GM19372 (cell line): Measurements from ENCODE around the gene ZCCHC4.
A peak's percentile ranks its signal among the peaks of the same experiment; 100 is the strongest.
"Not testable (repeated sequence)": the region's sequence is repeated elsewhere in the genome, so short reads cannot be mapped to it uniquely, and the experiment has no call there.

Experiments
- ATAC-seq: cut with Tn5 transposase; IDR thresholded peaks from one replicate; pipeline ENCODE4 v1.9.1; 2021; ENCODE audit warnings: mild to moderate bottlenecking, low read depth, moderate library complexity; ENCODE audit not compliant: unreplicated experiment

Gene ZCCHC4

DNA sequence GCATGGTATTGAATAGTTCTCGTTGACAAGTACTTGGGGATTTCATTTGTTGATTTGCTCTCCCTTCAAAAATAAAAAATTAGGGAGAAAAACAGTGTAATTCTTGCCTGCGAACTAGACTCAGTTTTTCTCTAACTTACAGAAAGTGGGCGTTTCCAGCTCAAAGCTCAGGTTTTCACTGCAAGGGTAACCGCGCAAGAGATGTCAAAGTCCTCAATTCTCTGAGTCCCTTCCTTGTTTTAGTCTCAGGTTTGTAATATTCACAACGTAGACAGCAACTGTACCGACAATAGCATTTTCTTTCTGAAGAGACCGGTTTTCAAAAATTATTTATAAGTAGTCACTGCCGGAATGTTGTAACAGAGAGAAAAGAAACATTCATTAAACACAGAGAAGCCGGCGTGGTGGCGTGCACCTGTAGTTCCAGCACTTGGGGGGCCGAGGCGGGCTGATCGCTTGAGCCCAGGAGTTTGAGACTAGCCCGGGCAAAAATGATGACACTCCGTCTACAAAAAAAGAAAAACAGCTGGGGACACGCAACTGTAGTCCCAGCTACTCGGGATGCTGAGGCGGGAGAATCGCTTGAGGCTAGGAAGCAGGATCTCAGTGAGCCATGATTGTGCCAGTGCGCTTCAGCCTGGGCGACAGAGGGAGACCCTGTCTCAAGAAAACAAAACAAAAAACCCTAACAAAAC lies 774 bp downstream of the ZCCHC4 start:
- no peak for ATAC-seq

DNA sequence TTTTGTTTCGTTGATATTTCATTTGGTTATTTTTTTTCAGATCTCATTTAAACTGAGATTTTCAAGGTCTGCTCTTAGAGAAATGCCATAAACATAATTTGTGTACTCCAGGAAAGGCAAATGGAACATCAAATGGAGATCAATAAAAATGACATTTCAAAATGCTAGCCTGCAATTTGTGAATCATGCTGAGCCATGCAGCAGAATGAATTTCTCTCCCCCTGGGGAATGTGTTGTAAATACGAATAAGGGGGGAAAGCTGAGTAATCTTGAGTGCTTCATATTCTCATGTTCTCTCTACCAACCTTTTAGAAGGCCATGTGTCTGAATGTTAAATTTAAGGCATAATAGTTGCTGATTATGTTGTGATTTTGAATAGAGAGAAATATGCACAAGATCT lies 7.8 kb downstream of the ZCCHC4 start:
- no peak for ATAC-seq

DNA sequence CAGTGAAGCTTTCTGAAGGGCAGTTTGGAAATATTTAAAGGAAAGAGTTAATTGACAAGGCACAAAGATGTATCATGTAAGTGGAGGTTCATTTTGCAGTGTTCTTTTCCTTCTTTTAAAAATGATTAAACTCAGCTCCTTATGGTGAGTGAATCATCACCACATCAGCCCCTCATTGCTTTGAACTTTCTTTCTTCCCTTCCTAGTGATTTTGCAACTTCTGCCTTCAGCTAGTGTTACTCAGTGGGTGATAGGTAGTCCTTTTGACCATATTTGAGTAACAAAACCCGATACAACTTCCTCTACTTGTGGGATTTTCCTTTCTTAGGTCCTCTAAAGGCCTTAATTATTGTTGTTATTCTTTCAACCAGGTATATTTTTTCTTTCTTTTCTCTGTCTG lies 8.2 kb downstream of the ZCCHC4 start:
- no peak for ATAC-seq

DNA sequence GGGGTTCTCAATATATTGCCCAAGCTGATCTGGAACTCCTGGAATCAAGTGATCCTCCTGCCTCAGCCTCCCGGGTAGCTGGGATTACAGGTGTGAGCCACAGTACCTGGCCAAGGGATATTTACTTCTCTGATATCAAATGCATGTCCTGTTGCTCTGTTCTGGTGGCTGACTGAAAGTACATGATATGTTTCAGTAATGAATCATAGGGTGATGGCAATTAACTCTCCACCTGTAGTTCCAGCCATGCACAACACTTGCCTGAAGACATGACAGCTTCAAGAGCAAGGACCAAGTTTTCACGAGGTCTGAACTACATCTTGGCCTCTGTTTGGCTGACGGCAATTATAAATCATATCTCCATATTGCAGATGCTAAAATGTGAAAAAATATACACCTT lies 9.1 kb downstream of the ZCCHC4 start:
- no peak for ATAC-seq

DNA sequence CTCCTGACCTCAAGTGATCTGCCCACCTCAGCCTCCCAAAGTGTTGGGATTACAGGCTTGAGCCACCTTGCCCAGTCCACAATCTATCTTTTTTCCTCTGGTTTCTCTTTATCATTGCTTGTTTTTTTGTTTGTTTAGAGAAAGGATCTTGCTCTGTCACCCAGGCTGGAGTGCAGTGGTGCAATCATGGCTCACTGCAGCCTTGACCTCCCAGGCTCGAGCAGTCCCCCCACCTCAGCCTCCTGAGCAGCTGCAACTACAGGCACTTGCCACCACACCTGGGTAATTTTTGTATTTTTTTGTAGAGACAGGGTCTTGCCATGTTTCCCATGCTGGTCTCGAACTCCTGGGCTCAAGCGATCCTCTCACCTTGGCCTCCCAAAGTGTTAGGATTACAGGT lies 15.9 kb downstream of the ZCCHC4 start:
- ATAC-seq = not testable (repeated sequence)

DNA sequence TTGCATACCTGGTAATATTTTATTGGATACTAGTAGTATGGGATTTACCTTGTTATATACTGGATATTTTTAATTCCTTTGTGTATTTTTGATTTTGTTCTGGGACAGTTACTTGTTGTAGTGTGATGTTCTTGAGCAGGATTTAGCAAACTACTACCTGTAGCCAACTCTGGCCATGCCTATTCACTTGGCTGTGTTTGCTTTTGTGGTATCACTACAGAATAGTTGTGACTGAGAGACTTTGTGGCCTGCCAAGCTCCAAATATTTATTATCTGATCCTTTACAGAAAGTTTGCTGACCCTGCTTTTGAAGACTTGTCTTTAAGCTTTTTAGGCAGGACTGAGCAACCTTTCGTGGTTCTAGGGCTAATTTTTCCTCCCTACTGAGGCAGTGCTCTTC lies 17.8 kb downstream of the ZCCHC4 start:
- peak; percentile 14 for ATAC-seq

DNA sequence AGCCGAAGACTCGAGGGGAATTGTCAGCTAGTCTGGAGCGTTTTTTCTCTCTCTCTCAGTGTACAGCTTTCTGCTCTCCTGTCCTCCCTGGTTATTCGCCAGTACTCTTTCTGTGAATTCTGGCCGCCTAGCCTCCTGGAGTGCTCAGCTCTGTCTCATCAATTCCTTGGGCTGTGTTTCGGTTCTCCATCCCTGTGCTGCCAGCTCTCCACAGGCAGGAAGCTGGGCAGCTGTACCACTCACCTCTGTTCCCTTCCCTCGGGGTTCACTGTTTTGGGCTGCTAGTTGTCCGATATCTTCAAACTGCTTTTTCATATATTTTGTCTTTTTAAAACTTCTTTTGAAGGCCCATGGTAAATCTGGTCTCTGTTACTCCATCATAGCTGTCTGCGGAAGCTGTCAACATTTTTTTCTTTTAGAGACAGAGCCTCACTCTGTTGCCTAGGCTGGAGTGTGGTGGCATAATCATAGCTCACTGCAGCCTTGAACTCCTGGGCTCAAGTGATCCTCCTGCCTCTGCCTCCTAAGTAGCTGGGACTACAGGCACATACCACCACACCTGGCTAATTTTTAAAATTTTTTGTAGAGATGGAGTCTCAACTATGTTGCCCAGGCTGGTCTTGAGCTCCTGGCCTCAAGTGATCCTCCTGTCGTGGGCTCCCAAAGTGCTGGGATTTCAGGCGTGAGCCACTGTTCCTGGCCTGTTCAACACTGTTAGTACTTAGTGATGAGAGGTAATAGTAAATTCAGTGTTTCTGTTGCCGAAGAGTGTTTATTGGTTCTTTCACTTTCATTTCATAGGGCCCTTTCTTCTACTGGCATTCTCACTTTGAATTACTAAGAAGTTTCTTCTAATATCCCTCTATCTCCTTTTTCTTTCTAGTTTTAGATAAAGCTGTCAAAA lies 18.6 kb downstream of the ZCCHC4 start:
- ATAC-seq = peak; percentile 90

DNA sequence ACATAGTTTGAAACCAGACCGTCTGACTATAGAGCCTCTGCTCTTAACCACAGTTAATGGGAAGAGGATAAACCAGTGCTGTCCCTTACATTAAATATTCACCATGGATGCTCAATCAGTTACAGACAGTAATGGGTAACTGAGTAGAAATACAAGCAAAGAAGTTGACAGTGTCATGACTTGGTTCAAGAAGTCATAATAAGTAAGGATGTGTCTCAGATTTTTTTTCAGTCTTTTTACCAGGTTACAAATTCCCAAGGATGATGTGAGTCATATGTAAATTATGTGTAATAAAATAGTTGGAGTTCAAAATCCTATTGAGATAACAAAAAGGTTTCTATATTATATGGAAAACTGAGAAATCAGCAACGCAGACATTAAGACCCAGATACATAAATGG lies 31.1 kb downstream of the ZCCHC4 start:
- no peak for ATAC-seq

DNA sequence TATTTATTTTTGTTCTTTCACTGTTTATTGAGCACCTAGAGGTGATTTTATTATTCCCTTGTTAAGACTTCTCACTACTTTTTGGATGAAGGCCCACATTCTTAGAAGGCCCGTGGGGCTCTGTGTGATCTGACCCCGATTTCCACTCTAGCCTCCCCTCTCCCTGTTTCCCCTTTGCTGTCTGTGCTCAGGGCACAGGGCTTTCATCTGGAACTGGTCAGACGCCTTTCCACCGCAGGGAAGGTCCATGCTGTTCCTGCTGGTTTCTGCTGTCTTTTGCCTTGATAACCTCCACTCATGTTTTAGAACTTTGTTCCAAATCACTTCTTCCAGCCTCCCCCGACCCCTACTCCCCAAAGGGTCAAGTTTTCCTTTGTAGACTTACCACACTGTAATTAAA lies 33.2 kb downstream of the ZCCHC4 start:
- no peak for ATAC-seq

DNA sequence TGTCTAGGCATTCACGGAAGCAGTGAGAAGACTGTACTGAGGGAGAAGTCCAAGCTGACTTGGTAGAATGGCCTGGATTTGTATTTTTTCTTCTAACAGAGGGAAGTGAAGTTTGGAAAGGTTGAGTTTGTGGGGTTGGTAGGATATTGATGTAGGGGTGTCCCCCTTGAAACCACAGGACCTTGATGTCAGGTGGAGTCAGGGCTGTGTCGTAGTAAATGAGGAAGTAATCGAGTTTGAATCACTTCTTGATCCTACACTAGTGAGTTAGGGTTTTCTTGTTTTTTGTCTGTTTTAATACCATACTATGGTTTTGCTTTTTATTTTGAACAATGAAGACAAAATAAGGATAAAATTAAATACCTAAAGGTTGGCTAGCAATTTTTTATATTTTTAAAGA lies 34.3 kb downstream of the ZCCHC4 start:
- peak; percentile 61 for ATAC-seq

DNA sequence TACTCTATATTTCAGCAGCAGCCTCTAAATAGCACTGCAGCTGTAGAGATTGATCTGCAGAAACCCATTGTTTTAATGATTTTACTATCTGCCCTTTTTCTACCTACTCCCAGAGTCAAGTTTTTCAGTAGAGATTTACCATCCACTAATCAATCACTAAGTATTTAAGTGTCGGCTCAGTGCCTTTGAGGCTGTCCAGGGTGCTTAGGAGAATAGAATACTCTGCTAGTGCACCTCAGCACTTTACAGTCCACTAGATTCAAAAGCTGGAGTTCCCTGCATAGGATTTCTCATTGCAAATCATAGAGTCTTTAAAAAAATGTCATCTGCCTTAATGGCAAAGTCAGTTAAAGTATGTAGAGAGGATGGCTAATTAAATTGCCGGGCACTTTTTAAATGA lies 34.9 kb downstream of the ZCCHC4 start:
- ATAC-seq = no peak

DNA sequence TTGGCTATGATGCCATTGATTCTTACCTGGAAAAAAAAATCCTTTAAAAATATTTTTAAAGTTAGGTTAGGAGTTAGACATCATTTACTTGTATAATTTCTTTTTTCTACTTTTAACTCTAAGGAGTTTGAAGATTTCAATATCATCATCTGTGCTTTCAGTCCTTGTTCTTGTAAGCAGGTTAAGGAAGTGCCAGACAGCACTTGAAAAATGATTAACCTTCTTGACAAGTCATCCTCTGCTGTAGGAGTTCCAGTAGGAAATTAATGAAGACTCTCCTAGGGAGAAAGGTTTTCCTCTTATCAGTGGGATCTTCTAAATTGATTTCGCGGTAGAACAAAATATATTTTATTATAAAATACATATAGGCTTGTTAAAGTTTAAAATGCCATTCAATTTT lies 35.4 kb downstream of the ZCCHC4 start:
- no peak for ATAC-seq

DNA sequence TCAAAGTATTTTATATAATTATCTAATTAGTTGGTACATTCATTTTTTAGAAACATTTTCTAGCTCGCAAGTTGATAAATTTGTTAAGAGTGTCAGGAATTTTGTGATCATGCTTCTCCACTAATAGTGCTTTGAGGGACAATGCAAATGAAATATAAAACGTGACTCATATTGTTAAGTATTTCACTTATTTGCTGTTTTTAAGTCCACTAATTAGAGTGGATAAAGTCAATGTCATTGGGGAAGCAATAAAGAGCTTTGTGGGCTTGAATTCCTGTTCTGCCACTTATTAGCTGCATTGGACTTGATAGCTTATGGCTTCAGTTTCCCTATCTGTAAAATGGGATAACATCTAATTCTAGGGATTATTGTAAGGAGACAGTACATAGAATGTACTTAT lies 38.0 kb downstream of the ZCCHC4 start:
- no peak for ATAC-seq

DNA sequence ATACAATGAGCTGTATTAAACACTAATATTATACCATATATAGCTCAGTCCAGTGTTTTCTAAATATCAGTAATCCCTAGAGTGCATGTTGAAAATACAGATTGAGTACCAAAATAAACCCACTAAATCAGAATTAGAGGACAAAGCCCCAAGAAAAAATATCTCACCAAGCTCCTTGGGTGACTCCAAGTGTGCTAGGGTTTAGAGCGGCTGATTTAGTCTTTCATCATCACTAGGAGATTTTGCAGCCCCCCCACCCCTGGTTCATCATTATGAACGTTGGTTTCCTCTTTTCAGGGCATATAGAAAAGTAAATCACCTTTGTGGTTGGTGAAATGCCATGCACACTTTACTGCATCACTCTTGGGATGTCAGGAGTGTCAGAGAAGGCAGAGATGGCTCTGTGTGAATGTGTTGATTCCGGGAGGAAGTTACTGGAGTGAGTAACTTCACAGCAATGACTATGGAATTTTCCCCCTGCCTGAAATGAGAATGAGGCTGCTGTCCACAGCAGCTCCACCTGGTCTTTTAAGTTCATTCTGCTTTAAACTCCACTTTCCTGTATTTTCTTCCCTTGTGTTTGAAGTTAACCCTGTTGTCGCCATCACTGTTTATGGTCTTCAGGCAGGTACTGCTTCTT lies 39.3 kb downstream of the ZCCHC4 start:
- no peak for ATAC-seq

DNA sequence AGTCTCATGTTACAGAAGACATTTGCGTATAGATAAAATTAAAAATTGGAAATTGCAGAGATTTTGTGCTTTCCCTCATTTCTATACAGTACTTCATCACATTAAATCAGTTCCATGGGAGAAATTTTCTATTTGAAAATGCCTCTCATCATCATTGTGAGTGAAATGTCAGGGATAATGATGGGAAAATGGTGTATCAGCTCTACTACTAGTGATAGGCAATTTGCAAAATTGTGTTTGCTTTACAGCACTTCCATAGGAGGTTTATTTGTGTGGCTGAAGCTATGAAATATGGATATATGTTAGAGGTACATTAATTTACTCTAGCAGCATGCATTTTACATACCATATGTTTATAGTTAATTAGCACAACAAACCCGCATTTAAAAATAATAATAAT lies 43.5 kb downstream of the ZCCHC4 start:
- no peak for ATAC-seq

DNA sequence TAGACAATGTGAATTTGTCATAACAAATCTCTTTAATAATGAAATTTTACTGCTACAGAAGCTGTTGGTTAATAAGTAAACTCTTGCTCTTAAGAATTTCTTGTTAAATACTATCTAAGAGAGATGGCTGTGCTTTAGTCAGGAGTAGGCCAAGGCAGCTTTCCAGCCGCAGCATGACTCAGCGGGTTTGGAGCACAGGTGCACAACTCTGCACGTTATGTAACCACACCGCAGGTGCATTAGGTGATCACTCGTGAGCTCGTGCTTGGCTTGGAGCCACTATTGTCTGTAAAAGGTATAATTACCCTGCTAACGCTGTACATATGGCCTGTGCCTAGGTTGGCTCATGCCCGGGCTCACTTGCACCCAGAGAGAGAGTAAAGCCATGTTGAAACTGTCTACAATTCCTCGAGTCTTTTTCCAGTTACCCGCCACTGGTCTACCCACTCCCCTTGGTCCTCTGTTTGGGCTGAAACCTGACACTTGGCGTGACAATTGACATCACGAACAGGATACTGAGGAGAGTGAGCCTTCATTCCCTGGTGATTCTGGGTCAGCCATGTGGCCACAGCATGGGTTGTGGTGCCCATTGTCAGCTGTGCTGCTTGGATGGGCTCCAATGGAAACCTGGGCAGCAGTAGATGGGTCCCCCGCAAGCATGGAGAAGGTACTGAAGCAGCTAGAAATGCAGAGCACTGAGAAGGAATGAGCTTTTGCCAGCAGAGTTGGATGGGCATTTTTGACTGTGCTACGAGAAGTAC lies 46.1 kb downstream of the ZCCHC4 start:
- ATAC-seq = no peak

DNA sequence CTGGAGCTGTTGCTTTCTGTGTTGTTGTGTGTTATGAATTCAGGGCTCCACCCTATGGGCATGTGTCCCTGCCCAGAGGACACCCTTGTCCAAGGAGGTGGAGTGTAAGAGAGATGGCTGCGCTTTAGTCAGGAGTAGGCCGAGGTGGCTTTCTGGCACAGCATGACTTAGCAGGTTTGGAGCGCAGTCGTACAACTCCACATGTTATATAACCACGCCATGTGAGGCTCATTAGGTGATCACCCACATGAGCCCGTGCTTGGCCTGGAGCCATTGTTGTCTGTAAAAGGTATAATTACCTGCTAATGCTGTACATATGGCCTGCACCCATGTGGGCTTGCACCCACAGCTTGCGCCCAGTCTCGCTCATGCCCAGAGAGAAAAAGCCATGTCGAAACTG lies 48.7 kb downstream of the ZCCHC4 start:
- no peak for ATAC-seq

DNA sequence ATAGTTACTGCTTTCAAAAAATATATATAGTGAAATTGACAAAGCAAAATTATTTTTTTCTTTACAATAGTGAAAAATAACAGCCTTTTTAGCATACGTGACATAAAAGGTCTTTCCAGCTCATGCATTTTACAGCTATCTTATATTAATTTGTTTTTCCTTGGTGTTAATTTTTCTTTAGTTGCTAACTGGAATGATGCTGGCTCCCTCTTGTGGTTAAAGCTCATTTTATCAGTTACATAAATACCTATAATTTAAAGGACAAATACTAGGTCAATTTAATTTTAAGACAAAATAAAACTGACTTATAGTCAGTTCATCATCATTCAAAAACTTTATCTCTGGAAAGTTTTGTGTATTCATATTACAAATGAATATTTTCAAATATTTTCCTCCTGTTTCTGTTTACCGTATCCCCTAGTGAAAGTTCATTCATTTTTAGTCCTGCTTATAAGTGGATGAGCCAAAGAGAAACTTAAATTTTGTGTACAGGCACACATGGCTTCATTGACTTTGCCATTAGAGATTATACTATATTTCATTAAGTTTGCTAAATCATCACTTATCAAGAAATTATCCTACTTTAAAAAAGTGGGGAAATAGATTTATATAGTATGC lies 54.5 kb downstream of the ZCCHC4 start:
- no peak for ATAC-seq

DNA sequence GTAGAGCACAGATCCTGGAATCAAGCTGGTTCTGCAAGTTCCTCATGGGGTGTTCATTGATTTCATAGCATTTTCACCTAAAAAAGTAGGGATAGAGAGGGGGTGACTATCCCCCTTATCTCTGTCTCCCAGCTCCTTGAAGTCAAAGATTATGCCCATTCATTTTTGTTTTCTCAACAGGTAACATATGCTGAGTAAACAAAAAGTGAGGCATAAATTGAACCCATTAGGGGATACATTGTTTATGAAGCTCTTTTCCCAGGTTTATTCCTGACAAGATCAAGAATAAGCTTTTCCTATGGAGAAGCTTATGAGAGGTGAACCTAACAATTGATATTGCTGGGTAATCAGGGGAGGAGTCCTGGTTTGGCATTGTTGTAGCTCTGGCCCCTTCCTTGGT lies 55.3 kb downstream of the ZCCHC4 start:
- ATAC-seq = no peak

DNA sequence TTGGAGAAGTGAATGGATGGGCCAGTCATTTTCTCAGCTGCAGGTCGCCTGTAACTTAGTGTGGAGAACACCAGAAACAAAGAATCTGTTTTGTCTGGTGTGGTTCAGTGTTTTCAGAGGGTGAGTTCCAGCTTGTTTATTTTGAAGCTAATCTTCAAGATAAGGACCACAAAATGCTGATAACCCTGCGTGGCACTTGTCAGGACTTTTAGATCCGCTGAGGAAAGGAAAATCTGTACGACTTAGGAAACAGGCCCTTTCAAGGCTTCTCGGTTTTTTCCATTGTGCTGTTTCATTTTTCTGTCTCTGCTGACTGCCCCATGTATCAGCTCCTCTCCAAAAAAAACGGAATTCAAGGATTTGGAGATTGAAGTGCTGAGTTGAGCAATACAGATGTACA lies 55.7 kb downstream of the ZCCHC4 start:
- ATAC-seq = no peak
